ENCODE measurements around the gene CIBAR2.

GRCh38 chr16:85120006-85120340, 7.7 kb upstream of the CIBAR2 start:
- no peak for TF ChIP-seq POLR2A (IDR thresholded peaks at IDR 0.05)
- no peak for TF ChIP-seq CTCF (IDR thresholded peaks at IDR 0.05)

Data from Peyer's patch (tissue), 4 donors.